Stimulated activated naive B cell treated with anti-CD40 and anti-IgM and Interleukin-4, amounts not matched to agents 10 μg/mL and 1 μg/mL and 100 μg/mL, for 72 hours (primary cell): Measurements from ENCODE around the gene UBR1.
"Not testable (repeated sequence)": the region's sequence is repeated elsewhere in the genome, so short reads cannot be mapped to it uniquely, and the experiment has no call there.

ENCODE experiments used
- ATAC-seq, 2 donors: fragments of 150-1000 bp; cut with Tn5 transposase; replicated peaks; 2 replicates each; pipeline ENCODE4 v1.10.0; 2021; ENCODE audit warnings: moderate library complexity in 1 of 2
- DNase-seq: peaks from one replicate; pipeline ENCODE4 v3.0.0; 2021
- H3K27ac Mint-ChIP-seq: one replicate; pipeline ENCODE4 v1.8.0; 2022; ENCODE audit warnings: mild to moderate bottlenecking, mixed read lengths
- H3K27me3 Mint-ChIP-seq, 2 donors: one replicate each; pipeline ENCODE4 v1.8.0; 2022; ENCODE audit warnings: mixed read lengths in 2 of 2
- H3K36me3 Mint-ChIP-seq, 2 donors: one replicate each; pipeline ENCODE4 v1.8.0; 2022; ENCODE audit warnings: mixed read lengths in 2 of 2, mild to moderate bottlenecking in 1 of 2
- H3K4me1 Mint-ChIP-seq, 2 donors: one replicate each; pipeline ENCODE4 v1.8.0; 2022; ENCODE audit warnings: mixed read lengths in 2 of 2, mild to moderate bottlenecking in 1 of 2
- H3K4me3 Mint-ChIP-seq, 2 donors: one replicate each; pipeline ENCODE4 v1.8.0; 2022; ENCODE audit warnings: mild to moderate bottlenecking in 2 of 2, mixed read lengths in 2 of 2, moderate library complexity in 1 of 2
- H3K9me3 Mint-ChIP-seq, 2 donors: one replicate each; pipeline ENCODE4 v1.8.0; 2022; ENCODE audit warnings: mixed read lengths in 2 of 2, mild to moderate bottlenecking in 1 of 2

The UBR1 gene

DNA sequence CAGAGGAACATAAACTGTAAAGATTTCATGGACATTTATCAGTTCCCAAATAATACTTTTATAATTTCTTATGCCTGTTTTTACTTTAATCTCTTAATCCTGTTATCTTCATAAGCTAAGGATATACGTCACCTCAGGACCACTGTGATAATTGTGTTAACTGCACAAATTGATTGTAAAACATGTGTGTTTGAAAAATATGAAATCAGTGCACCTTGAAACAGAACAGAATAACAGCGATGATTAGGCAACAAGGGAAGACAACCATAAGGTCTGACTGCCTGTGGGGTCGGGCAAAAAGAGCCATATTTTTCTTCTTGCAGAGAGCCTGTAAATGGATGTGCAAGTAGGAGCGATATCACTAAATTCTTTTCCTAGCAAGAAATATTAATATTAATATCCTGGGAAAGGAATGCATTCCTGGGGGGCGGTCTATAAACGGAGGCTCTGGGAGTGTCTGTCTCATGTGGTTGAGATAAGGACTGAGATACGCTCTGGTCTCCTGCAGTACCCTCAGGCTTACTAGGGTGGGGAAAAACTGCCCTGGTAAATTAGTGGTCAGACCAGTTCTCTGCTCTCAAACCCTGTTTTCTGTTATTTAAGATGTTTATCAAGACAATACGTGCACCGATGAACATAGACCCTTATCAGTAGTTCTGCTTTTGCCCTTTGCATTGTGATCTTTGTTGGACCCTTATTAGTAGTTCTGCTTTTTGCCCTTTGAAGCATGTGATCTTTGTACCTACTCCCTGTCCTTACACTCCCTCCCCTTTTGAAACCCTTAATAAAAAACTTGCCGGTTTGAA lies 22.5 kb upstream of the UBR1 start:
- DNase-seq, H3K36me3 Mint-ChIP-seq, H3K27ac Mint-ChIP-seq, H3K4me3 Mint-ChIP-seq, H3K9me3 Mint-ChIP-seq, H3K27me3 Mint-ChIP-seq, ATAC-seq: not testable (repeated sequence)
- peaks cover 4 to 11% of the 10 kb centered on the region in 2 donors for H3K4me1 Mint-ChIP-seq

DNA sequence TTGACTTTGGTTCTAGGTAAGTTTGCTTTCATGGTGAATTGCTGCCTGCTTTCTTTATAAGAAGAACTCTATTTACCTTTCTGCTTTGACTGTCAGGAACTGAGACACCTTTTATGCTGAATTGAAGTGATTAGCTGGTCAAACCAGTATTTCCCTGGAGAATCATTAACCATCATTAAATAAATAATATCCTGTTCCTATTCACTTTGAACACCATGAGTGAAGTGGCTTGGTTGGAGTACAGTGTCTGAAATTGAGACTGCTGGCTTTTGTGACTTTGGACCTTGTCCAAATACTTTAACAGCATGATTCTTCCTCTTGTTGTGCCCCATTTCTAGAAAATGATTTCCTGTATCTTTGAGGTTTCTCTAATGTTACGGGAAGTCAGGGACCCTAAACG lies 21.9 kb upstream of the UBR1 start:
- DNase-seq (no peak), ATAC-seq (no peak)
- Mint-ChIP-seq H3K4me3 (no peak overlapping the region), H3K9me3 (peaks cover 4 to 8% of the 10 kb centered on the region in 2 donors), H3K4me1 (peaks cover 8 to 18% of the 10 kb centered on the region in 2 donors), H3K27me3 (no peaks in the 10 kb centered on the region), H3K36me3 (peaks cover 0 to 2% of the 10 kb centered on the region in 2 donors), H3K27ac (no peak overlapping the region)

DNA sequence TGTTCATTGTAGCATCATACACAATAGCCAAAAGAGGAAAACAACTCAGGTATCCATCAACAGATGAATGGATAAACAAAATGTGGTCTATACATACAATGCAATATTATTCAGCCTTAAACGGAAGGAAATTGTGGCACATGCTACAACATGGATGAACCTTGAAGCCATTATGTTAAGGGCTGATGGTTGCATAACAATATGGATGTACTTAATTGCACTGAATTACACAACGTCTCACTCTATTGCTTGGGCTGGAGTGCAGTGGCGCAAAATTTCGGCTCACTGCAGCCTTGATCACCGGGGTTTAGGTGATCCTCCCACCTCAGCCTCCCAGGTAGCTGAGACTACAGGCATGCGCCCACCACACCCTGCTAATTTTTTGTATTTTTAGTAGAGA lies 20.5 kb upstream of the UBR1 start:
- H3K4me1 Mint-ChIP-seq, result peaks cover 12 to 24% of the 10 kb centered on the region in 2 donors
- H3K27ac Mint-ChIP-seq, result no peak overlapping the region
- ATAC-seq (no peak), DNase-seq (no peak)
- peaks cover 4 to 8% of the 10 kb centered on the region in 2 donors for H3K9me3 Mint-ChIP-seq
- H3K27me3 Mint-ChIP-seq, result no peaks in the 10 kb centered on the region
- no peak overlapping the region for H3K4me3 Mint-ChIP-seq
- peaks cover 0 to 2% of the 10 kb centered on the region in 2 donors for H3K36me3 Mint-ChIP-seq

DNA sequence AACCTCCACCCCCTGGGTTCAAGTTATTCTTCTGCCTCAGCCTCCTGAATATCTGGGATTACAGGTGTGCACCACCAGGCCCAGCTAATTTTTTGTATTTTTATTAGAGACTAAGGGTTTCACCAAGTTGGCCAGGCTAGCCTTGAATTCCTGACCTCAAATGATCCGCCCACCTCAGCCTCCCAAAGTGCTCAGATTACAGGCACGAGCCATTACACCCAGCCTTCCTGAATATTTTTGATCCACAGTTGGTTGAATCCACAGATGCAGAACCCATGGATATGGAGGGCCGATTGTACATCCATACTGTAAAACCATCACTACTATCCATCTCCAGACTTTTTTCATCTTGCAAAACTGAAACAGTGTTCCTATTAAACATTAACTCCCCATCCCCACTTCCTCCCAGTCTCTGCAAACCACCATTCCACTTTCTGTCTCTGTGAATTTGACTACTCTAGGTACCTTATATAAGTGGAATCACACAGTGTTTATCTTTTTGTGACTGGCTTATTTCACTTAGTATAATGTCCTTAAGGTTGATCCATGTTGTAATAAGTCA lies 19.3 kb upstream of the UBR1 start:
- no peaks in the 10 kb centered on the region for H3K27me3 Mint-ChIP-seq
- peaks cover 12 to 24% of the 10 kb centered on the region in 2 donors for H3K4me1 Mint-ChIP-seq
- no peak for DNase-seq
- no peak overlapping the region for H3K4me3 Mint-ChIP-seq
- peaks cover 0 to 2% of the 10 kb centered on the region in 2 donors for H3K36me3 Mint-ChIP-seq
- H3K27ac Mint-ChIP-seq, result no peak overlapping the region
- ATAC-seq, result no peak
- H3K9me3 Mint-ChIP-seq, result peaks cover 4 to 8% of the 10 kb centered on the region in 2 donors

DNA sequence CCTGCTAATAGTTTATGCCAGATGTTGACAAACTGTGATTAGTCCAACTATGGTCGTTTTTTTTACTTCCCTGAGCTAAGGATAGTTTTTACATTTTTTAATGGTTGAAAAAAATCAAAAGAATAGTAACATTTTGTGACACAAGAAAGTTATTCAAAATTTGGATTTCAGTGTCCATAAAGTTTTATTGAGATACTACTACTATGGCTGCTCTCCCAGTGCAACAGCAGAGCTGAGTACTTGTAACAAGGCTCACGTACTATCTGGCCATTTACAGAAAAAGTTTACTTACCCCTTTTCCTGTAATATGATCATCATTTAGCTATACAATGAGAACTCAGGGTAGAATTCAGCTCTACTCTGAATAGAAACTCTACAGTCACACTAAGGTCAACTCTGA lies 16.0 kb upstream of the UBR1 start:
- H3K4me1 Mint-ChIP-seq, result peaks cover 22 to 46% of the 10 kb centered on the region in 2 donors
- H3K27me3 Mint-ChIP-seq, result no peaks in the 10 kb centered on the region
- H3K9me3 Mint-ChIP-seq, result no peaks in the 10 kb centered on the region
- H3K27ac Mint-ChIP-seq, result no peak overlapping the region
- ATAC-seq (no peak), DNase-seq (no peak)
- H3K4me3 Mint-ChIP-seq, result peak overlapping the region in 1 of 2 donors; percentile 94
- H3K36me3 Mint-ChIP-seq, result peaks cover 0 to 2% of the 10 kb centered on the region in 2 donors

DNA sequence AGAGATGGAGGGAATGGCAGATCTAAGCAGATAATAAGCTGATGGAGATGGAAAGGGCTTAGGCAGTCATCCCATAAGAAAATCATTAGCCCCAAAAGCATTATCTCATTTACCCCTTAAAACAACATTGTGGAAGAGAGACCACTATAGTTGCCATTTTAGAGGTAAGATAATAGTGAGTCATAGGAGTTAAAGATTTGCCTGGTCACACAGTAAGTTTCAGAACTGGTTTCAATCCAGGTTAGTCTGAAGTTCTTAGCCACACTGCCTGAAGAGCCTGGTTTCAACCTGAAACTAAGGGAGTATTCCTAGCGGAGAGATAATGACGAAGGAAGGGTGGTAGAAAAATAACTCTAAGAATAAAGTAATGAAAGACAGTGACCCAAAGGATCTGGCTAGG lies 13.0 kb upstream of the UBR1 start:
- no peak for DNase-seq
- peaks cover 22 to 47% of the 10 kb centered on the region in 2 donors for H3K4me1 Mint-ChIP-seq
- peaks cover 0 to 2% of the 10 kb centered on the region in 2 donors for H3K36me3 Mint-ChIP-seq
- peak overlapping the region; percentile 73 for H3K27ac Mint-ChIP-seq
- no peak overlapping the region for H3K4me3 Mint-ChIP-seq
- peak; percentile 33 to 50 for ATAC-seq
- no peaks in the 10 kb centered on the region for H3K9me3 Mint-ChIP-seq
- H3K27me3 Mint-ChIP-seq, result no peaks in the 10 kb centered on the region

DNA sequence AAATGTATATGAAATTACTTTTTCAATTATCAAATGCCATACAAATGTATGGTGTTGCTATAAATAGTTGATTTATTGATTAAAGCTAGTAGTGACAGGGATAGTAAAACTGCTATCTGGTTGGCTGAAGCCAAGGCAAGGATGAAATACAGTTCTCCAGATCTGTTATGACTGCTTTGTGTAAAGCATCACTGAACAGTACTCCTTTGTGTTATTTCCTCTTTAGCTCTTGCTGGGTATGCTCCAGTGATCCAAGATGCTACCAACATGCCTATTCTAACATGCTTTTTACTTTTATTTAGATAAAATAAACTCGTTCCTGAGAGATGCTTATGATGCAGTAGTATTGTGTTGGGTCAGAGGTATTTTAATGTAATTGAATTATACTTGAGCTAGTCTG lies 12.4 kb upstream of the UBR1 start:
- ATAC-seq, result peak; percentile 78
- no peak overlapping the region for H3K4me3 Mint-ChIP-seq
- peaks cover 21 to 42% of the 10 kb centered on the region in 2 donors for H3K4me1 Mint-ChIP-seq
- no peaks in the 10 kb centered on the region for H3K9me3 Mint-ChIP-seq
- peak overlapping the region; percentile 73 for H3K27ac Mint-ChIP-seq
- H3K36me3 Mint-ChIP-seq, result peaks cover 0 to 1% of the 10 kb centered on the region in 2 donors
- H3K27me3 Mint-ChIP-seq, result no peaks in the 10 kb centered on the region
- DNase-seq, result no peak

DNA sequence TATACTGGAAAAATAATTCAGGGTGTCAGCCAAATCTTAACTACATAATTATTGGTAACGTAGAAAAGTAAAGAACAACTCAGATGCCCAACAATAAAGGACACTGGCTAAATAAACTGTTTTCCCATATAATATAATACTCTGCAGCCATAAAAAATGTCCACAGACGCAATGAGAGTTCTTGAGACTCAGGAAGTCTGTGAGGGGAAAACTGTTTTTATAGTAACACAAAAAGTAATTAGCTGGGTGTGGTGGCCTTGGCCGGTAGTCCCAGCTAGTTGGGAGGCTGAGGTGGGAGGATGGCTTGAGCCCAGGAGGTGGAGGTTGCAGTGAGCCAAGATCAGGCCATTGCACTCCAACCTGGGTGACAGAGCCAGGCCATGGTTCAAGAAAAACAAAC lies 5.5 kb upstream of the UBR1 start:
- Mint-ChIP-seq H3K4me1 (peaks cover 3% of the 10 kb centered on the region in 2 donors), H3K36me3 (no peaks in the 10 kb centered on the region), H3K27me3 (no peaks in the 10 kb centered on the region), H3K27ac (no peak overlapping the region), H3K9me3 (no peaks in the 10 kb centered on the region), H3K4me3 (no peak overlapping the region)
- no peak for ATAC-seq
- DNase-seq, result no peak

DNA sequence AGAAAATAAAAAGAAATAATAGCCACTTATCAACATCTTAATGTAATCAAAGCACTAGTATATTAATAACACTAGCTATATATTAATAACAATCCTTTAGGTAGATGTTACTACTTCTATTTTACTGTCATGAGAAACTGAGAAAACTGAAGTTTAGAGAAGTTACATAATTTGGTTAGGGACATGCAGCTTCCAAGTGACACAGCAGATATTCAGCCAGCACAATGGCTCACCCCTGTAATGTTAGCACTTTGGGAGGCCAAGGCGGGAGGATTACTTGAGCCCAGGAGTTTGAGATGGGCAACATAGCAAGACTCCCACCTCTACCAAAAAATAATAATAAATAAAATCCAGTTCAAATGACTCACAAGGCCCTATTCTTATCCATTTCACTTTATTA lies 1.9 kb upstream of the UBR1 start:
- DNase-seq (no peak), ATAC-seq (no peak)
- H3K9me3 Mint-ChIP-seq, result no peaks in the 10 kb centered on the region
- H3K4me1 Mint-ChIP-seq, result peaks cover 11 to 34% of the 10 kb centered on the region in 2 donors
- no peak overlapping the region for H3K27ac Mint-ChIP-seq
- H3K36me3 Mint-ChIP-seq, result peaks cover 5 to 9% of the 10 kb centered on the region in 2 donors
- H3K4me3 Mint-ChIP-seq, result no peak overlapping the region
- H3K27me3 Mint-ChIP-seq, result no peaks in the 10 kb centered on the region

DNA sequence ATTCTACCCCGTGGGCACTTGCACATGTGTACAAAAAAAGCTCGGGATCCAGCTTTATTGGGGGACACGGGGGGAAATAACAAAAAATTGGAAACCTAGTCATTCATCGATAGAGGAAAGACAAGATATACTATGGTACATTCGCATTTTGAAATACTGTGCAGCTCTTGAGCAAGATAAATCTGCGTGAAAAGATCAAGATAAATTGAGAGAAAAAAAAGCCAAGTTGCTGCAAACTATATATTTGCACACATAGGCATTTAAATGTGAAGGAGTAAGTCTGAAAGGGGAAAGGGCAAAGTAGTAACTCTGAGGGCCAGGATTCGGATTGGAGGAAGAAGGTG lies 620 bp upstream of the UBR1 start:
- H3K27ac Mint-ChIP-seq, result peak overlapping the region; percentile 97
- no peak for DNase-seq
- peaks cover 13 to 18% of the 10 kb centered on the region in 2 donors for H3K36me3 Mint-ChIP-seq

DNA sequence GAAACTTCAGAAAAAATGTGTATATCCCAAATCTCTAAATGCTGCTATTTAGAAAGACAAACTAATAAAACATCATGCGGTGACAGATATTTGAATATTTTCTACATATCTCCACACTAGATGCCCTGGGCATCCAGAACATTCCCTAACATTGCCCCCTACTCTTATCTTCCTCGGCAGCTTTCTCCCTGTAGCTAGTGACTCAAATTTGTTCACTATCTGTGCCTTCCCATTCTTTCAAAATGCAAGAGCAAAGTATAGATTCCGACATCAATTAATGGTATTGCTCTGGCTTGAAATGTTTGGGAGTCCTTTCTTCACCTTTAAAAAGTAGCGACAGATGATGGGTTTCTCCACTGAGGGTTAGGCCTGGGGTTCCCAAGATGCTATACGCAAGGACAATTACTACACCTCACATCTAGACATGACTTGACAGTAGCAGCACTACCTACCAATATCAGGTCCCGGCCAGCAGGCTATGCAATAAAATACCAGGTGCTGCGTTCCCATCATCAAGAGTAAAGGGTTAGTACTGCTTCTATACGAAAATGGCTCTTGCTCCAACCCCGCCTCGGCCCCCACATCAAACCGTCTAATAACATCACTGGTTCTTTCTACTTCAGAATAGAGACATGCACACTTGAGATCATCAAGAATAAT lies 631 bp downstream of the UBR1 start:
- no peaks in the 10 kb centered on the region for H3K9me3 Mint-ChIP-seq
- H3K27me3 Mint-ChIP-seq, result no peaks in the 10 kb centered on the region
- H3K4me3 Mint-ChIP-seq, result peak overlapping the region; percentile 96 to 100
- peak overlapping the region; percentile 97 for H3K27ac Mint-ChIP-seq
- H3K4me1 Mint-ChIP-seq, result peaks cover 25 to 54% of the 10 kb centered on the region in 2 donors
- ATAC-seq (peak; percentile 40 to 57), DNase-seq (no peak)
- peaks cover 23 to 31% of the 10 kb centered on the region in 2 donors for H3K36me3 Mint-ChIP-seq

More for the DNA sequence above, 620 bp upstream of the UBR1 start:
- peak overlapping the region; percentile 96 to 100 for H3K4me3 Mint-ChIP-seq
- no peaks in the 10 kb centered on the region for H3K9me3 Mint-ChIP-seq
- peaks cover 17 to 43% of the 10 kb centered on the region in 2 donors for H3K4me1 Mint-ChIP-seq
- no peaks in the 10 kb centered on the region for H3K27me3 Mint-ChIP-seq
- ATAC-seq, result no peak

DNA sequence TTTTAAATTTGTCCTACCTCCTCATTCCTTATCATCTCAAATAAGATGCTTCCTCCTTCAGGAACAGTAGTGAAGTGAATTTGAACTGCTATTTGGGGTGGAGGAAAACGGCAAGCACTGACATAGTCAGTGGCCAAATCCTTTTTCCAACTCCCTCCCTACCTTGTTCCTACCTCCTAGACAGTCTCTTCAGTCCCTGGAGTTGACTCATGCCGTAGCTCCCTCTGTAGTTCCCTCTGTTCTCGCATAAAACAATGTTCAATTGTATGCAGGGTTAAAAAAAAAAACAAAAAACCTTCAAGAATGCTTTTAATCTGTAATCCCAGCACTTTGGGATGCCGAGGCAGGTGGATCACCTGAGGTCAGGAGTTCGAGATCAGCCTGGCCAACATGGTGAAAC lies 1.4 kb downstream of the UBR1 start:
- ATAC-seq, result no peak
- H3K4me1 Mint-ChIP-seq, result peaks cover 30 to 59% of the 10 kb centered on the region in 2 donors
- H3K27ac Mint-ChIP-seq, result peak overlapping the region; percentile 60
- no peak for DNase-seq
- H3K9me3 Mint-ChIP-seq, result no peaks in the 10 kb centered on the region
- peaks cover 27 to 37% of the 10 kb centered on the region in 2 donors for H3K36me3 Mint-ChIP-seq
- H3K27me3 Mint-ChIP-seq, result no peaks in the 10 kb centered on the region
- peak overlapping the region in 1 of 2 donors; percentile 25 for H3K4me3 Mint-ChIP-seq

DNA sequence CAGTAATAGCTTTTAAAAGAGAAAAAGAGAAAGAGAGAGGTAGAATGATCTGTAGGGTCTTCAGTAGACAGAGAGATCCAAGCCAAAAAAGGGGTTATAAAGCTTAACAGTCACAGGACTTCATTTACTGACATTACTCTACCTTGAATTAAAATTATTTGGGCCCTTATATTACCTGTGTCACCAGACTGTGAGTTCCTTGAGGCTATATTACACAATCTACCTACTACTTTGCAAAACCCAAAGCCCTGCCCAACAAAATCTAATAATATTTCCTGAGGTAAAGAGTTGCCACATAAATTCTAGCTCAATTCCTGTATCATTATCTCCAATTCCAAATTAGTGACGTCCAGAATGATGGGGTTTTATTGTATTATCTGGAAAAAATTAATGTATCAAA lies 1.9 kb downstream of the UBR1 start:
- Mint-ChIP-seq H3K36me3 (peaks cover 27 to 38% of the 10 kb centered on the region in 2 donors), H3K27me3 (no peaks in the 10 kb centered on the region), H3K4me1 (peaks cover 30 to 61% of the 10 kb centered on the region in 2 donors), H3K4me3 (peak overlapping the region in 1 of 2 donors; percentile 19), H3K9me3 (no peaks in the 10 kb centered on the region), H3K27ac (no peak overlapping the region)
- ATAC-seq (no peak), DNase-seq (no peak)

DNA sequence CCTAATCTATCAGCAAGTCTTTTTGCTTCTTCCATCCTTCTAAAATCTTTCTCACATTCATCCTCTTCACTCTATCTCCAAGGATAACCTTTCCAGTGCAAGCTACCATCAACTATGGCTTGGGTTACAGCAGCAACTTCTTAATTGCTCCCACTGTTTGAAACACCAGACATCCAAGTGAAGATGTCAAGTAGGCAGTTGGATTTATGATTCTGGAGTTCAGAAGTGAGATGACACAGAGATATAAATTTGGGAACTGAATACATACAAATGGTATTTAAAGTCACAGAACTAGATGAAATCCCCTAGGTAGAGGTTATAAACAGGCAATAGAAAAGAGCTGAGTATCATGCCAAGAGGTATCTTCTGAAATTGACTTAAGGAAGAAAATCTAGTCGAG lies 3.7 kb downstream of the UBR1 start:
- H3K9me3 Mint-ChIP-seq, result no peaks in the 10 kb centered on the region
- H3K27ac Mint-ChIP-seq, result no peak overlapping the region
- H3K27me3 Mint-ChIP-seq, result no peaks in the 10 kb centered on the region
- peaks cover 36 to 74% of the 10 kb centered on the region in 2 donors for H3K4me1 Mint-ChIP-seq
- DNase-seq (no peak), ATAC-seq (no peak)
- H3K36me3 Mint-ChIP-seq, result peaks cover 32 to 45% of the 10 kb centered on the region in 2 donors
- no peak overlapping the region for H3K4me3 Mint-ChIP-seq
